GM12874 (cell line): Measurements from ENCODE around the gene KCNQ1OT1.

Experiments
- TF ChIP-seq, protein P1 (sequence below): IDR thresholded peaks from 2 replicates; pipeline ENCODE4 v1.5.1; 2011; ENCODE audit warnings: low read depth, mild to moderate bottlenecking, control low read depth, low read length, moderate library complexity; ENCODE audit not compliant: insufficient read depth

Gene KCNQ1OT1

DNA sequence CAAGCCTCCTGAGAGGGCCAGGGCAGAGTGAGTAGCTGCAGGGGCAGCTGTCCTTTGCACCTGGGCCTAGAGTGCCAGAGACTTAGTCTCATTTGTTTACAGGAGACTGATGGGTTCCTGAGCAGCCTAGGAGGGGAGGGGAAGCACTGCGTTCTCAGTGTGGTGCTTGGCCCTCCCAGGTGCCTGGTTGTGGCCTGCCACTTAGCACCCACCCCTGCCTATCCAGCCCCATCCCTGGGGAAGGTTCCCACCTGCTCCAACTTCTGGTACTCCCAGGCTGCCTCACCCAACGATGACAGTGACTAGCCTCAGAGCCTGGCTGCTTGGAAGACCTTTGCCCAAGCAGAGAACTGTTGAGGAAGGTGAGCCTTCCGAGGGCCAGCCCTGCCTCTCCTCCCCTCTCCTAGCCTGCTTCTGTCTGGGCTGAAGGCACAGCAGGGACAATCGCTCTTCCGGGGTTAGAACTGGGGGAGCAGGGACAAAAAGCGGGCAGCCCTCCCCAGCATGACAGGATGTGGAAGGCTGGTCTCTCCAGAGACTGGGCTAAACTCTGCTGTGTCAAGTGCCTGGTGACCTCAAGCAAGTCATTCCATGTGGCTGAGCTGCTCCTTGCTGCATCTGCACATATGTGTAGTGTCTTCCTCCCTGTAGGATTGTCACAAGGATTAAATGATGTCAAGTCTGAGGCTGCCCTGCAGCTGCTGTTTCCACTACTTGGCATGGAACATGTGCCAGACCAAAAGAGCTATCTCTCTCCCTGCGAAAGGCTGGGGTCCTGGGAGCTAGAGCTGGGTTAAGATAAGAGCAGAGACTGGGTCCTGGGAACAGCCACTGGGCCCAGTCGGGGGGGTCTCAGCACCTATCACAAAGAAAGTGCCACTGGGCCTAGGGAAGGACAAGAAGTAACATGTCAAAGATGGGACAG lies 9.9 kb downstream of the KCNQ1OT1 start:
- TF ChIP-seq, protein P1, sequence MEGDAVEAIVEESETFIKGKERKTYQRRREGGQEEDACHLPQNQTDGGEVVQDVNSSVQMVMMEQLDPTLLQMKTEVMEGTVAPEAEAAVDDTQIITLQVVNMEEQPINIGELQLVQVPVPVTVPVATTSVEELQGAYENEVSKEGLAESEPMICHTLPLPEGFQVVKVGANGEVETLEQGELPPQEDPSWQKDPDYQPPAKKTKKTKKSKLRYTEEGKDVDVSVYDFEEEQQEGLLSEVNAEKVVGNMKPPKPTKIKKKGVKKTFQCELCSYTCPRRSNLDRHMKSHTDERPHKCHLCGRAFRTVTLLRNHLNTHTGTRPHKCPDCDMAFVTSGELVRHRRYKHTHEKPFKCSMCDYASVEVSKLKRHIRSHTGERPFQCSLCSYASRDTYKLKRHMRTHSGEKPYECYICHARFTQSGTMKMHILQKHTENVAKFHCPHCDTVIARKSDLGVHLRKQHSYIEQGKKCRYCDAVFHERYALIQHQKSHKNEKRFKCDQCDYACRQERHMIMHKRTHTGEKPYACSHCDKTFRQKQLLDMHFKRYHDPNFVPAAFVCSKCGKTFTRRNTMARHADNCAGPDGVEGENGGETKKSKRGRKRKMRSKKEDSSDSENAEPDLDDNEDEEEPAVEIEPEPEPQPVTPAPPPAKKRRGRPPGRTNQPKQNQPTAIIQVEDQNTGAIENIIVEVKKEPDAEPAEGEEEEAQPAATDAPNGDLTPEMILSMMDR, result no peak

DNA sequence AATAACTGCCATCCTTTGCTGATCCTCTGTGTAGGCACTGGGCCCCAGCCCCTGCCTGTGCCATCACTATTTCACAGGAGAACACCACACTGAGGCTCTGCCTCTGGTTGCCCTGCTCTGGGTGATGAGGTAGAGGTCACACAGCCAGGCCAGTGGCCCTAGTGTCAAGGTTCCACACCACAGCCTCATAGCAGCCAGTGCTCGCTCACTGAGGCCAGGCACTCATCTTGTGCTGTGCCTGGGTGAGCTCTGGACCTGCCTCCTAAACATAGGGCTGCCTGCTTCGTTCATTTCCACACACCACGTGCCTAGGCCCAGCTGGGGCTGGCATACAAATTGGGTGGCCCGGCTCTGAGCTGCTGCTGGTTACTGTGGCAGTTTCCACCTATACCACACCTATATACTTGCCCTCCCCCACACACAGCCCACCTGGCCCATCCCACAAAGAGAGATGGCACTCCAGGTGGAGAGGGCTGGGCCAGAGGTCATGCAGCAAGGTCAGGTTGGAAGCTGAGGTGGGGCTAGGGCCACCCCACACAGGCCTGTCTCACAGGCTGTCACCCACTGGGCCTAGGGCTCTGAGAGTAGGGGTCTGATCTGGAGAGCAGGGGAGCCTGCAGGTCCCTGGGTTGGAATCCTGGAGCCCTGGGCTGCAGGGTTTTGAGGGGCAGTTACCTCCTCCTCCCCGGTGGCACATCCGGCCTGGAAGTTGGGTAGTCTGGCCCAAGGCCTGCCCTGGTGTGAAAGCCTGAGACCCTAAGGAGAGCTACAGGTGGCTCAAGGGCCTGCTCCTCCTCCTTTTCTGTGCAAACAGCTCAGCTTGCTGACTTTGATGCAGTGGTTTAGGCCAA lies 11.2 kb downstream of the KCNQ1OT1 start:
- TF ChIP-seq, protein P1, result no peak

DNA sequence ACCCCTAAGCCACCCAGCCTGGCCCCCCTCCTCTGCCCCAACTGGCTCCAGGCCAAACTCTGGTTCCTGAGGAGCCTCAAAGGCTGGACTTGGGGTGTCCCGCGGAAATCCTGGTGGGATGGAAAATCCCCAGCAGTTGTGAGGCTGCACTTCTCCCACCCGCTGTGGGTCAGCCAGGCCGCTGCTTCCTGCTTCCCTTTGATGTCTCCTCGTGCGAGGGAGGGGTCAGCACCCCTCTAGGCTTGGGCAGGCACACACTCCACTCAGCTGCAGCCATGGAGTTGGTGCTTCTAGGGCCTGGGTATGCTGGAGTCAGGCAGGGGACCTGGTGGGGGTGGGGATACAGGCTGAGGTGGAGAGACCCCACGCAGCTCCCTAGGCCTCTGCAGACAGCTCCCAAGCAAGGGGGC lies 12.0 kb downstream of the KCNQ1OT1 start:
- TF ChIP-seq, protein P1, result no peak

DNA sequence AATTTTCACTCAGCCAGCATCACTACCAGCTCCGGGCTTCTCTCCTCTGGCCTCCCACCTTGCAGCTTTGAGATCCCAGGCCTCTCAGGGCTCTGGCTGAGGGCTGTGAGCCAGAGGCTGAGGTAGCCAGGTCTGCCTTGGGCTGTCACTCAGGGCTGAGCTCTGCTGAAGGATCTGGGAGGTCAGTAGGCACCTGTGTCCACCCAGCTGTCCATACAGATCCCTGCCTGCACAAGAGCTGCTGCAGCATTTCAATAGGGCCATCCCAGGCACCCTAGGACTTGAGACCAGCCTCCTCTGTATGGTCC lies 12.6 kb downstream of the KCNQ1OT1 start:
- TF ChIP-seq, protein P1, result no peak

DNA sequence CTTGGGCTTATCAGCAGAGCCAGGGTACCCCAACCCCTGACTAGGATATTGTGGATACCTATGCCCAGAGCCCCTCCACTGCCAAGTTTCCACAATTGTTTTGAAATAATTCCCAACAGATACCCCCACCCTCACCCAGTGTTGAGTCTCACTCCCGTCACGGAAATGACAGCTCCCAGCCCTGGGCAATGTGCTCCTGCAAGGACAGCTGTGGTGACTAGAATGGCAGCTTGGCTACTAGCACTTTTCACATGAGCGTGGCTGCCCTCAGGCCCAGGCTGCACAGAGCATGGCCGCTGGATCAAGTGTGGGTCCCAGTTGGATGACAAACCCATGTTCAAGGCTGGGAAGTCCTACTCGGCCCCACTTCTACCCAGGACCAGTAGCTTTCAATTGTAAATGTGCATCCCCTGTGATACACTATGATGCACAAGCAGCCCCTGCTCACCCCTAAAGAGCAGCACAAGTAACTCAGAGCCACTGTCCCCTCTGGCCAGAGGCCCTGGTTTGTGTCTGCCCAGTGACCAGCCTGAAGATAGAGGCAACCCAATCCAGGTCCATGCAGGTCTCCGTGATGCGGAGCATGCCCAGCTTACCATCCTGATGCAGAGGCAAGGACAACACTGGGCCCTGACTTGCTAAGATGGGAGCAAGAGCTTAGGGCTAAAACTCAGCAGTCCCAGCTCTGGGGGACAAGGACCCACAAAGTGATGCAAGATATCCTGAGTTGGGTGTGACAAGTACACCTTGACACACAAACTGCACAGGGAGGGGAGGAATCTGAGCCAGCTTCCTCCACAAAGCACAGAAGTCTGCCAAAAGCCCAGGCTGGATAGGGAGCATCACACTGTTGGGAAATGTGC lies 13.2 kb downstream of the KCNQ1OT1 start:
- TF ChIP-seq, protein P1, result no peak

DNA sequence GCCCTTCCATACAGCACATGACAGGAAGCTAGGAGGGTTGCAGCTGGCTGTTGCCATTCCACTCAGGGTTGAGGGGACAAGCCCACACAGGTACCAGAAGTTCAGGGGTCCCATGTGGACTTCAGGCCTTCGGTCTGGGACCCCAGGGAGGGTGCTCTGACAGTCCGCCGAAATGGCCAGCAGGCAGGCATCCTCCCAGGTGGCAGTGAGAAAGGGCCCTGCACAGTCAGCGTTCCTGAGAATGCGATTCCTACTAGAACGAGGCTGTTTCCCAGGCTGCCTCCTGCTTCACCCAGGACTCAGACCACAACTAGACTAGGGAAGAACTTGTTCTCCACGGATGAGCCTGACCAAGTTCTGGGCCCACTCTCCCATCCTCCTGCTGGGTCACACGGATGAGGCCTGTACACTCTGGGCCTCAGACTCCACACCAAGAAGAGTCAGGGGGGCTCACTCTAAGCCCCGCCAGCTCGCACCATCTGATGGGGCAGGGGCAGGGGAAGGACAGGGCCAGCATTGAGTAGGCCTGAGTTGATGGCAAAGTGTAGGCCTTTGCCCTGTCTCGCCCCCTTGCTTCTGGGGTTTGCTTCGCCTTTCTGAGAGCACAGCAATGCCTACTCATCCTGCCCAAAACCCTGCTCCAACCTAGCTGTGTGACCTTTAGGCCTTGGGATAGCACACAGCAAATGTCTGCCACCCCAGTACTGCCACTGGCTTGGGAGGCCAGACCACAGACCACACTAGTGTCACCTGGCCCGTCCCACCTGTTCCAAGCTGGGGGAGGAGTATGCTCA lies 14.0 kb downstream of the KCNQ1OT1 start:
- TF ChIP-seq, protein P1, result no peak
